HG03108 (cell line): ENCODE data around the gene PTMS.
A peak's percentile ranks its signal among the peaks of the same experiment; 100 is the strongest.
"Not testable (repeated sequence)": the region's sequence is repeated elsewhere in the genome, so short reads cannot be mapped to it uniquely, and the experiment has no call there.

Experiments
- ATAC-seq: cut with Tn5 transposase; IDR thresholded peaks from one replicate; pipeline ENCODE4 v1.9.1; 2021; ENCODE audit warnings: moderate library complexity; ENCODE audit not compliant: unreplicated experiment

Gene PTMS

GRCh38 chr12:6765634-6766581 is at the start of gene PTMS:
PTMS (plus strand) TSS chr12:6766363; CDS start chr12:6766706, 343 bp downstream.
- ATAC-seq, result peak; percentile 30

- no peak for ATAC-seq
Measured at GRCh38 chr12:6716874-6717437, 49.2 kb upstream of the PTMS start.

- no peak for ATAC-seq
Measured at GRCh38 chr12:6722863-6723262, 43.3 kb upstream of the PTMS start.

GRCh38 chr12:6723607-6724408 is 42.4 kb upstream of the PTMS start, which contains the start of gene COPS7A:
COPS7A (plus strand) TSS chr12:6724046; CDS start chr12:6724657, 611 bp downstream.
- ATAC-seq, result peak; percentile 90

- no peak for ATAC-seq
Measured at GRCh38 chr12:6724409-6724797, 41.8 kb upstream of the PTMS start.

GRCh38 chr12:6725350-6725749 is 40.8 kb upstream of the PTMS start:
- no peak for ATAC-seq

- no peak for ATAC-seq
Measured at GRCh38 chr12:6729186-6729585, 37.0 kb upstream of the PTMS start.

- ATAC-seq, result no peak
Measured at GRCh38 chr12:6730169-6730568, 36.0 kb upstream of the PTMS start.

GRCh38 chr12:6734506-6735387 is 31.4 kb upstream of the PTMS start:
- ATAC-seq, result no peak

- ATAC-seq, result peak; percentile 52
Measured at GRCh38 chr12:6735448-6736191, 30.5 kb upstream of the PTMS start.

GRCh38 chr12:6736754-6737153 is 29.4 kb upstream of the PTMS start:
- no peak for ATAC-seq

GRCh38 chr12:6742080-6742479 is 24.1 kb upstream of the PTMS start:
- not testable (repeated sequence) for ATAC-seq

- no peak for ATAC-seq
Measured at GRCh38 chr12:6742834-6743233, 23.3 kb upstream of the PTMS start.

GRCh38 chr12:6743300-6743699 is 22.9 kb upstream of the PTMS start:
- ATAC-seq, result not testable (repeated sequence)

- no peak for ATAC-seq
Measured at GRCh38 chr12:6745741-6746525, 20.2 kb upstream of the PTMS start.

GRCh38 chr12:6747216-6747615 is 18.9 kb upstream of the PTMS start:
- no peak for ATAC-seq

GRCh38 chr12:6748761-6749160 is 17.4 kb upstream of the PTMS start:
- no peak for ATAC-seq

- no peak for ATAC-seq
Measured at GRCh38 chr12:6750506-6750905, 15.7 kb upstream of the PTMS start.

GRCh38 chr12:6751767-6752166 is 14.4 kb upstream of the PTMS start:
- ATAC-seq, result no peak
